ENCODE results near the gene BRD9.
"Not testable (repeated sequence)": the region's sequence is repeated elsewhere in the genome, so short reads cannot be mapped to it uniquely, and the experiment has no call there.

BRD9 gene

DNA sequence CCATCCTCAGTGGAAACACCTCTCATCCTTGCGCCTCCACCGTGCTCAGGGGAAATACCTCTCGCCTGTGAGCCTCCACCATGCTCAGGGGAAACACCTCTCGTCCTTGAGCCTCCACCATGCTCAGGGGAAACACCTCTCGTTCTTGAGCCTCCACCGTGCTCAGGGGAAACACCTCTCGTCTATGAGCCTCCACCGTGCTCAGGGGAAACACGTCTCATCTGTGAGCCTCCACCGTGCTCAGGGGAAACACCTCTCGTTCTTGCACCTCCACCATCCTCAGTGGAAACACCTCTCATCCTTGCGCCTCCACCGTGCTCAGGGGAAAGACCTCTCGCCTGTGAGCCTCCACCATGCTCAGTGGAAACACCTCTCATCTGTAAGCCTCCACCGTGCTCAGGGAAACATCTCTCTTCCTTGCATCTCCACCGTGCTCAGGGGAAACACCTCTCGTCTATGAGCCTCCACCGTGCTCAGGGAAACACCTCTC lies 46.0 kb downstream of the BRD9 start:
- peak; percentile 100 for FAIRE-seq
- not testable (repeated sequence) for DNase-seq (ENCODE audit: insufficient read length, low spot score)

DNA sequence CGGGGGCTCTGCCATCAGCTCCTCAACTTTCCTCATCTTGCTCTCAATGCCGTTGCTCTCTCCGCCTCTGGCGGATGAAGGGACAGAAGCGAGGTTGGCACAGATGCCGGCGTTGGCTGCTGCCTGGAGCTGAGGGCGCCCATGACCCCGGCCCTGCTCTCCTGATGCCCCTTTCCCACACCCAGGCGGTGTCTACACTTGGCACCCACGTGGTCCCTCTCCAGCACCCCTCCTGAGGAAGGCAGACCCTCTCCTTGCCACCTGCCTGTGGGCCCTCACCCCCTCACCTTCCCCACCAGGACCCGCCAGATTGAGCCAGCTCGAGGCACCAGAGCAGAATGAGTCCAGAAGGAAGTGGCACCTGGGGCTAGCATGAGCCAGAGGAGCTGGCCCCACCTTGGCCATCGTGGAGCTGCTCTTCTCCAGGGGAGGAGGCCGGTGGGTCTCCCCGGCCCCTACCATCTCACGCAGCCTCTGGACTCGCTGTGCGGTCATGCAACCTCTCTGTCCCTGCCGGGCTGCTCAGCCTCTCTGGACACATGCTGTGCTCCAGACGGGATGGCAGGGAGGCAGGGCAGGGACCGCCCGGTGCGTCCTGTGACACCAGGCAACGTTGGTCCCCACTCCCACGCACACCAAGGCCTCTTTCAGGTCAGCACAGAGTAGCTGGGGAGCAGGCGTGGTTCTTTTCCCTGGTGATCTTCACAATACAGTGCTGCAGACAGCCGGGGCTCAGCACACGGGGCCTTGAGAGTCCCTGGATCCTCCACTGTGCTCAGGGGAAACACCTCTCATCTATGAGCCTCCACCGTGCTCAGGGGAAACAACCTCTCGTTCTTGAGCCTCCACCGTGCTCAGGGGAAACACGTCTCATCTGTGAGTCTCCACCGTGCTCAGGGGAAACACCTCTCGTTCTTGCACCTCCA lies 46.7 kb downstream of the BRD9 start:
- DNase-seq (ENCODE audit: insufficient read length, low spot score); FAIRE-seq: not testable (repeated sequence)

DNA sequence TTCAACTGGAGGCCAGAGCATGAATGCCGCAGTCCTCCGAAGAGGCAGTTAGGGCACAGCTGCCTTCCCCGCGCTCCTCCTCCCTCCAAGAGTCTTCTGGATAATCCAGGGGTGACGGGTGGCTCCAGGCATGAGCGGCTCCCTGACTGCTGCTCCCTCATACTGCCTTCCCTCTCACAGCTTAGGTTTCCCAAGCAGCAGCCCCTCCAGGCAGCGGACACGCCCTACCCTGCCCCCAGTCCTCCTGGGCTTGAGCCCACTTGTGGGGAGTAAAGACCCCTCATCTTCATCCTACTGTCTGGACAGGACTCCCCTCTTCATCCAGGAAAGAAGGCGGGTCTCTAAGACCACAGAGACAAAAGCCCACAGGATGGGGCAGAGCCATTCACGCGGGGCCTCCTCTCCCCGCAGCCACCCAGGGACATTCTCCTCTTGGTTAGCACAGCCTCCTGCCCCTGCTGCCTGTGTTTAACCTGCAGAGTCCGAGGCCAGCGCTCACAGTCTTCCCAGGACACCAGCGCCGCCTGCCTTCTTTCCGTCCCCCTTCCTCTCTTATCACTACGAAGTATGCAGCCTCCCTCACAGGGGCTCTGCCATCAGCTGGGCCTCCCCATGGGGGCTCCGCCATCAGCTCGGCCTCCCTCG lies 47.4 kb downstream of the BRD9 start:
- not testable (repeated sequence) for FAIRE-seq; DNase-seq (ENCODE audit: insufficient read length, low spot score)

- not testable (repeated sequence) for FAIRE-seq; DNase-seq (ENCODE audit: insufficient read length, low spot score)
Measured at GRCh38 chr5:844426-844825, 48.2 kb downstream of the BRD9 start.

DNA sequence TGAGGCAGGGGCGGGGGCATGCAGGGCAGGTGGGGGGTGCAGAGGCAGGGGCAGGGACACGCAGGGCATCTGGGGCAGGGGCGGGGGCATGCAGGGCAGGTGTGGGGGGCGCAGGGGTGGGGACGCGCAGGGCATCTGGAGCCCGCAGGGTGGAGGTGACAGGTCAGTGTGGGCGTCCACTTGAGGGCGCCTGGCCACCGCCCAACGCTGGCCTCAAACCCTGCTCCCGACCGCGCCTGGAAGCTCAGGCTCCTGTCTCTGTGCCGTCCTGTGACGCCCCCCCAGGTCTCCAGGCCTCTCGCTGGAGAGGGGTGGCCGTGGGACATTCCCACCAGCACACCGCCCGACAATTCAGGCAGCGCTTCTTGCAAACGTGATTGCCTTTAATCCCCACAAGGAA lies 48.7 kb downstream of the BRD9 start:
- peak; percentile 9 for FAIRE-seq

DNA sequence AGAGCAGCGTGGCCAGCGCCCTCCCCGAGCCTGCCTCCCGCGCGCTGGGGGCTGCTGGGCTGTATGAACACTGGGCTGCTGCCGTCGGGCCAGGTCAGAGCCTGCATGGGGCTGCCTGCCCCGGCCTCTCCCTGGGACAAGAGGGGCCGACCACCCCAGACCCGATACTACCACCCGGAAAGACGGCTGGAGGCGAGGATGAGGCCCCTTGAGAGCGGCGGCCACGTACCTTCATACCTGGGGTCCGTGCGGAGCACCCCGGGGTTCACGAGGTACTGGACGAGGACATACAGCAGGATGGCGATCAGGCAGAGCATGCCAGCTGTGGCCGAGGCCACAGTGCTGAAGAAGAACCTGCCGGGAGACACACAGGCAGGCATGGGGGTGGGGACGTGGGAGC lies 49.2 kb downstream of the BRD9 start:
- peak; percentile 80 for FAIRE-seq
- DNase-seq (ENCODE audit: insufficient read length, low spot score), result not testable (repeated sequence)

More for the DNA sequence above, 48.7 kb downstream of the BRD9 start:
- not testable (repeated sequence) for DNase-seq (ENCODE audit: insufficient read length, low spot score)

GRCh38 chr5:842402-843221 lies 50.0 kb downstream of the BRD9 start:
- not testable (repeated sequence) for FAIRE-seq; DNase-seq (ENCODE audit: insufficient read length, low spot score)

DNA sequence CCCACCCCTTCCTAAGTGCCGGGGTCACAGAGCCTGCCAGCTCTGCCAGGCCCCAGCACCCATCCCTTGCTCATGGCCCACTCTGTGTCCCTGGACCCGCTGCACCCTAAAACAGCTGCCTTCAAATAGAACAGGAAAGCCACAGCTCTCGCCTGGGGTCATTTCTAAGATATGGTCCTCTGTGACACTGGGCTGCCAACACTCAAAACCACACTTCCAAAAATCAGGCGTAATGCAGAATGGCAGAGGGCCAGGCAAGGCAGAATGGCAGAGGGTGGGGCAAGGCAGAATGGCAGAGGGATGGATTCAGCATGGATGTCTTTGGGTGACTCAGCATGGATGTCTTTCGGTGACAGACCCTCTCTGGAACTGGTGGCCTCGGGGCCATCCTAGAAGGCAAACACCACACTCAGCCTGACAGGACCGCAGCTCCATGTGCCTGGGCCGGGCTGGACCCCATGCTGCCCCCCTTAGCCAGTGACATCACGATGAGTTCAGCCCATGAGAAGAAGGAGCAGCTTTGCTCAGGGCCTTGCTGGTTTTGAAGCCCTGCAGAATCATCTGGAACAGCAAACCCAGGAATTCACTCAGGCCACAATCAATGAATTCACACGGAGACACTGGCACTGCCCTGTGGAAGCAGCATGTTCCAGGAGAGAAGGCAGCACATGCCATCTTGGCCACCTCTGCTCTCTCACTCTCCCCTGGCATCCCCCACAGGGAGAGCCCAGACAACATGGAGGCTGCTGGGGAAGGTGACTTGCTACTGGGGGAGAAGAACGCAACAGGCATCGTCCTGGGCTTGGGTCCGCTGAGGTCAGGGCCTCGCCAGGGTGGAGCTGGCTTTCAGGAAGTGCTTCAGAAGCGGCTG lies 50.8 kb downstream of the BRD9 start:
- peak; percentile 93 for FAIRE-seq
- not testable (repeated sequence) for DNase-seq (ENCODE audit: insufficient read length, low spot score)

DNA sequence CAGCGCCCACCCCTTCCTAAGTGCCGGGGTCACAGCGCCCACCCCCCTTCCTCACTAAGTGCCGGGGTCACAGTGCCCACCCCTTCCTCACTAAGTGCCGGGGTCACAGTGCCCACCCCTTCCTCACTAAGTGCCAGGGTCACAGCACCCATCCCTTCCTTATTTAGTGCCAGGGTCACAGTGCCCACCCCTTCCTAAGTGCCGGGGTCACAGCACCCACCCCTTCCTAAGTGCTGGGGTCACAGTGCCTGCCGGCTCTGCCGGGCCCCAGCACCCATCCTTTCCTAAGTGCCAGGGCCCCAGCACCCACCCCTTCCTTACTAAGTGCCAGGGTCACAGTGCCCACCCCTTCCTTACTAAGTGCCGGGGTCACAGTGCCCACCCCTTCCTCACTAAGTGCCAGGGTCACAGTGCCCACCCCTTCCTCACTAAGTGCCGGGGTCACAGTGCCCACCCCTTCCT lies 51.6 kb downstream of the BRD9 start:
- DNase-seq (ENCODE audit: insufficient read length, low spot score); FAIRE-seq: not testable (repeated sequence)

DNA sequence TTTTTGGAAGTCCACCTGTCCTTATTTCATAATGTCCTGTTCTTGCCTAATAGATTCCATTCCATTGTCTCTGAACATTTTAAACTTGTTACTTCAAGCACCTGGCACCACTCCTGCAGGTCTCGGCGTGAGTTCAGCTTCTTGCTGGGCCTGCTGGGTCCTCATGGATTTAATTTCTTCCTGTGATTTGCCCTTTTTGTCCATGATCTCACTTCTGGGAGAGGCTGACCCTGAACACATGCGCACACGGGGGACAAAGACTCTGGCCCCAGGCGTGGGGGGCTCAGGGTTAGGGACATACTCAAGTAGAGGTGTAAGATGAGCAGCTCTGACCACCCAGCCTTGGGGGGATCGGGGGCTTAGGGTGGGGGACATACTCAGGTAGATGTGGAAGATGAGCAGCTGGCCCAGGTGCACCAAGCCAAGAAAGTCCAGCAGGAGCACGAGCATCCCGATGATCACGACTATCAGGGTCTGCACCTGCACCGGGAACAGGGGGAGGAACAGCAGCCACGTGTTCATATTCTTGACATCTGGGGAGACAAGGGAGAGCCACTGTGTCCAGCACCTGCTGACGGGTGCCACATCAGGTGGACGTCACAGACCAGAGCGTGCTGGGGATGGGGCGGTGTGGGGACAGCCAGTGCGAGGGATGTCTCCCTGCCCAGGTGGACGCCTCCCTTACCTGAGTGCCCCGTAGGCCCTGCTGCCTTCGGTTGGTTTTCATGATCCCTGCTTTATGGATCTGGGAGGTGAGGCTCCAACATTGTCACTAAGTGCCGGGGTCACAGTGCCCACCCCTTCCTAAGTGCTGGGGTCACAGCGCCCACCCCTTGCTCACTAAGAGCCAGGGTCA lies 52.3 kb downstream of the BRD9 start:
- not testable (repeated sequence) for DNase-seq (ENCODE audit: insufficient read length, low spot score)
- peak; percentile 79 for FAIRE-seq

DNA sequence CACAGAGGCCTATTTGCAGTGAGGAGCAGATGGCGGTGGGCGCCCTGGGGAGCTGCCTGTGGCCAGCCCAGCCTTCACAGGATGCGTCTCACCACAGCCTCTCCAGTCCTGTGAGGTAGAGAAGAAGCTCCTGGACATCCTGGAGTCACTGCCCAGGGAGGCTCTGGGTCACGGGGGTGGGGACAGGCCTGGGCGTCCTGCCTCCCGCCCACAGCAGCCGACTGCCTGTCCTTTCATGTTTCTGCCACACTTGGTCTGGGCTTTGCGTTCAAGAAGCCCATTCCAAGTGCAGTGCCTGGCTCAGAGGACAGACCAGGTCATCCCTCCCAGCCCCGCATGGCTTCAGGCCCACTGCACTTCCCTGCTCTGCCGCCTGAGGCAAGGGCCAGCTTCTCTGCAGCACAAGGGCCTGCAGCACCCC lies 54.2 kb downstream of the BRD9 start:
- DNase-seq (ENCODE audit: insufficient read length, low spot score); FAIRE-seq: not testable (repeated sequence)

GRCh38 chr5:837621-838121 lies 54.9 kb downstream of the BRD9 start:
- not testable (repeated sequence) for DNase-seq (ENCODE audit: insufficient read length, low spot score); FAIRE-seq

- not testable (repeated sequence) for DNase-seq (ENCODE audit: insufficient read length, low spot score); FAIRE-seq
Measured at GRCh38 chr5:835933-836612, 56.5 kb downstream of the BRD9 start.

- not testable (repeated sequence) for DNase-seq (ENCODE audit: insufficient read length, low spot score); FAIRE-seq
Measured at GRCh38 chr5:834013-834412, 58.6 kb downstream of the BRD9 start.

GRCh38 chr5:828194-828593 lies 64.4 kb downstream of the BRD9 start:
- FAIRE-seq; DNase-seq (ENCODE audit: insufficient read length, low spot score): not testable (repeated sequence)

DNA sequence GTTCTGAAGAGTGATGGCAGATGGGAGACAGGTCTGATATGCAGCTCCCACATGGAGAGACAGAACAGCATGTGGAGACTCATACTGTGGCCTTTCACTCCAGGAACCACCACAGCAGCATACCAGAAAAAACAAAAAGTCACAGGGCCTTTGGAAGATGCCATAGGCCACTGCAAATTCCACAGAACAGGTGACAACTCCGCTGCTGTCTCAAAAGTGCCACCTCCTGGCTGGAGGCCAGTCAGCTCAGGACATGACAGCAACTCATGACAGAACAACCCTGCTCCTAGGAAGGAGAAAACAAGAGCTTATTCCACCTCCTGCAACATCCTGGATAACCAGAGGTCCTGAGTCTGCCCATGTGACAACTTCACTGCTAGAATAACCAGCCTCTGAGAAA lies 67.1 kb downstream of the BRD9 start:
- not testable (repeated sequence) for DNase-seq (ENCODE audit: insufficient read length, low spot score)
- peak; percentile 79 for FAIRE-seq

DNA sequence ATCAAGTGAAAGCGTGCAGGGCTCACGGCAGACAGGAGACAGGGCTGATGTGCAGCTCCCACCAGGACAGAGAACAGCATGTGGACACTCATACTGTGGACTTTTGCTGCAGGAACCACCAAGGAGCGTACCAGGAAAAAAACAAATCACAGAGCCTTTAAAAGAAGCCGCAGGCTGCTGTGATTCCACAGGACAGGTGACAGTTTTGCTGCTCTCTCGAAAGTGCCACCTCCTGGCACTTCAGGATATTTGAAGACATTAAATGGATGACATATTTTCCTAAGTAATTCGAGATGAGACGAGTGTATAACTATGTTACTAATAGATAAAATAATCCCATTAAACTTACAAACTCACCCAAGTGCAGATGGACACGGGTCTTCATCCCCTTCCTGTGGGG lies 71.1 kb downstream of the BRD9 start:
- FAIRE-seq (no peak), DNase-seq (ENCODE audit: insufficient read length, low spot score) (no peak)

- no peak for FAIRE-seq
- DNase-seq (ENCODE audit: insufficient read length, low spot score), result no peak
Measured at GRCh38 chr5:820245-820644, 72.4 kb downstream of the BRD9 start.
